Measurements from ENCODE around the gene WASF2.
"Not testable (repeated sequence)": the region's sequence is repeated elsewhere in the genome, so short reads cannot be mapped to it uniquely, and the experiment has no call there.

Gene WASF2

DNA sequence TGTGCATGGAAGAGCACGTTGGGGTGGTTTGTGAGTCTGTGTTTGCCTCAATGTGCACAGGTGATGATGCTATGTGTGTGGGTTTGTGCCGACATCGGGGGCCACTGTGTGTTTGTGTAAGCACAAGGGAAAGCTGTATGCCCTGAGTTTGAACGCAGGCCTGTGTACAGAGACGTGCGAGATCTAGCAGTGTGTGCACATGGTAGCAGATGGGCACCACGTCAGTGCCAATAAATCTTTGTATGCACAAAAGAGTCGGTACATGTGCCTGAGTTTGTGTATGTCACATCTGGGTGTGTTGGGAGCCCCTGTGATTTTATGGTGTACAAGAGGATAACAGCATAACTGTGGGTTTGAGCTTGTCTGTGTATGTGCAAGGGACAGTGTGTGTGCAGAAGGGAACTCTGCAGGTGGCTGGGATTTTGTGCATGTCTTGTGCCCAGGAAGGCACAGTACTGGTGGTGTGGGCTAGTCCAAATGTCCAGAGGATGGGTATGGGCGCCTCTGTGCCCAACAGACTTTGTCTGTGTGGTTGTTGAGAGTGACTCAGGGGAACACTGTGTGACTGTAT lies 32.0 kb upstream of the WASF2 start:
- no peak for DNase-seq (ENCODE audit: low read depth in 2 of 2)

DNA sequence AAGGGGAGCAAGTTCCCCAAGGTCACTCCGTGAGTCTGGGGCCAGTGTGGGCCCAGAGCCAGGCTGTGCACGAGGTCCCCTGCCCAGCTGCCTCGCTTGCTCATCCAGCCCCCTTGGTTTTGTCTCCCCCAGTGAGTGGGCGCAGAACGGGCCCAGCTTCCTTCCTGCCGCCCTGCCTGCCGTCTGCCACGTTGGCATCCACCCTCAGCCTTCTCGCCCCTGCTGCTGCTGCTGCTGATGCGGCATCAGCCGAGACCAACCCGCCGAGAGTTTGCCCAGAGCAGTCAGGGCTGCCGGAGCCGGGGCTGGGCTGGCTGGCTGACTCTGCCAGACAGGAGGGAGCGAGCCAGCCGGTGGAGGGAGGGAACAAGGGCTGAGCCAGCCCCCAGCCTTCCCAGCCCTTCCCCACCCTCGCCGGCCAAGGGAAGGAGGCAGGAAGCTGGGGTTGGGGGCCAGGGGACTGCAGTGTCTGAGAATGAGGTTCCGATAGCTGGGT lies 31.4 kb upstream of the WASF2 start:
- peak; percentile 42 to 44 for DNase-seq (ENCODE audit: low read depth in 2 of 2)

DNA sequence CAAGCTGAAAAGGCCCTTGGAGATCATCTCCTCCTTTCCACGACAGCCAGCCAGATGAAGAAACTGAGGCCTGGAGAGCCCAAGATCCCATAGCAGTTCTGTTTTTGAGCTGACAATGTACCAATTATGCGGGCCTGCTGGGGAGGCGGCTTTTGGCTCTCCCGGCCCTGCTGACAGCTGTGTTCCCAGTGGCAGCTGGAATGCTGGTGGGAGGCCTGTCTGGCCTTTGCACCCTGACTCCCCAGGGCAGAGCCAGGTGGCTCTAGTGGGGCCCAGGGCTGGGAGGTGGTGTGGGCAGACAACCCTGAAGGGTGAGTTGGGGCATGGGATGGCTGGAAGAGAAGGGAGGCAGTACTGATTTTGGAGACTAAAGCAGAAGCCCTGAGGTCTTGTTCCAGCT lies 30.7 kb upstream of the WASF2 start:
- DNase-seq (ENCODE audit: low read depth in 2 of 2): no peak

DNA sequence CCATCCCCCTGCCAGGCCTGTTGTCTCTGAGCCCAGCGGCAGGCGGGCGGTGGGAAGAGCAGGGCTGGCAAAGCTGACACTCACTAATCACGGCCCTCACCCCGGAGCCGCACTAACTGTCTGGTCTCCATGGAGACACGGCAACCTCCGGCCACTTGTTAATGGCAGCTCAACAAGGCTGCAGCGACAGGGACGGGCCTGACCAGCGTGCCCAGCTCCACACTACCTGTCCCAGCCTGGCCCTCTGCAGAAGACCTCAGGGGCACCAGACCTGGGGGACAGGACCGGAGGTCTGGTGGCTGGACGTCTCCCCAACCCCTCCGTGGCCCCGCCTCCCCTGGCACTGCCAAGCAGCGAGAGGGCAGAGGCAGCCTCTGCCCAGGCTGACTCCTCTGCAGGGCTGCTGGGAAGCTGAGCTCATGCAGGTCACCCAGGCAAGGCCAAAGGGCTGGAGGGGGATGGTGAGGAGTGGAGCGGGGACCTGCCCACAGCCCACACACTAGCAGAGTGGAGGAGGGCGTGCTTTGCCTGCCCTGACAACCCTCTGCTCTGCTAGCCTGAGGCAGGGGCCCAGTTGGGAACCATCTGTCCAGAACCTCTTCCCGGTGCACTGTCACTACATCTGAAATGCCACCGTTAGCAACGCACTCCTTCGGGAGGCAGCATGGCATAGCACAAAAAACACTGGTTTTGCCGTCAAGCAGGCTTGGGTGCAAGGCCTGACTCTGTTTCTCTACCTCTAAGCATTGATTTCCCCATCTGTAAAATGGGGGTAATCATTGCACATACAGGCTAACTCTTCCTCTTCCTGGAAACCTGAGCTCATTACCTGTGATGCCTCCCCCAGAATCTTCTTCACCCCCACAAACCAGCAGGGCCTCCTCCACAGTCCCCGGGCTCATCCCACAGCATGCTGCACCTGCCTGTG lies 29.6 kb upstream of the WASF2 start:
- DNase-seq (ENCODE audit: low read depth in 2 of 2): no peak

DNA sequence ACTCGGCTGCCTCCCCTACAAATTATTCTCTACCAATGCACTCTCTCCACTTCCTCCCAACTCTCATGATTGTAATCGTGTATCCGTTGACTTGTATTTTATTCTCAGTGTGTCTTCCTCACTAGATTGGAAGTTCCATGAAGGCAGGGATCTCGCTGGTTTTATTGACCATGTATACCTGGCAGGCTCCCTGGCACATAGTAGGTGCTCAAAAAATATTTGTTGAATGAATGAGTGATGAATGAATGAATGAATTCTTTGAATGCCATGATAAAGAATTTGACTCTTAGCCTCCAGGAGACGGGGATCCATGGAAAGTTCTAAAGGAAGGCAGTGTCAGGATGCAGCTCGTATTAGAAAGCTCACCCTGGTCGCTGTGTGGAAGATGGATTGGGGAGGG lies 28.8 kb upstream of the WASF2 start:
- no peak for DNase-seq (ENCODE audit: low read depth in 2 of 2)

DNA sequence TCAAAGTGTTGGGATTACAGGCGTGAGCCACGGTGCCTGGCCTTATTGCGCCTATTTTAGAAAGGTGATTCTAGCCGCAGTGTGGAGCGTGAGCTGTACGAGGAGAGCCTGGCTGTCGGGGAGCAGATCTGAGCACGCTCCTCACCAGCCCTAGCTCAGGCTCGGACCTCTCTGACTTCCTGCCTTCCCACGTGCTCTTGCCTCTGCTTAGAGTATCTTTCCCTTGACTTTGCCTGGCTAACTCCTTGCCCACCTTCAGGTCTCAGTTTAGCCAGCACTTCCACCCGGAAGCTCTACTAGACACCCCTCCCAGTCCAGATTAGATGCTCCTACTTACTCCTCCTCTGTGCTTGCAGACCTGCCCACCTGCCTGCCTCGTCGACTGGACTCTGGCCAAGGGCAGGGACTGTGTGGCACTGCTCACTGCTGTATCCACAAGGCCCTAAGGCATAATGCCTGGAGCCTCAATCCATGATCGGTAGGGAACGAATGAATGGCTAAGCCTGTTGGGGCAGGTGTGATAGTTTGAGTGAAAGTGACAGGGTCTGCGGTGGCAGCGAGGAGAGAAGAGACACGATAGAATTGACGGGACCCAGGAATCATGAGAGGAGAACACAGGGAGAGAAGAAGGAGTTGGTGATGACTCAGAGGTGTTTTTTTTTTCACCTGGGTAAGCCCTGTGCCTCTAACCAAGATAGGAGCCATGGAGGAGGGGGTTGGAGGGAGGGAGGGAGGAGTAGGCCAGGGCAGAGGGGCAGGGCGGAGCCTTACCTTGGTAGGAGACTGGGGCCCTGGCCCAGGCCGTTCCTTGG lies 28.1 kb upstream of the WASF2 start:
- no peak for DNase-seq (ENCODE audit: low read depth in 2 of 2)

DNA sequence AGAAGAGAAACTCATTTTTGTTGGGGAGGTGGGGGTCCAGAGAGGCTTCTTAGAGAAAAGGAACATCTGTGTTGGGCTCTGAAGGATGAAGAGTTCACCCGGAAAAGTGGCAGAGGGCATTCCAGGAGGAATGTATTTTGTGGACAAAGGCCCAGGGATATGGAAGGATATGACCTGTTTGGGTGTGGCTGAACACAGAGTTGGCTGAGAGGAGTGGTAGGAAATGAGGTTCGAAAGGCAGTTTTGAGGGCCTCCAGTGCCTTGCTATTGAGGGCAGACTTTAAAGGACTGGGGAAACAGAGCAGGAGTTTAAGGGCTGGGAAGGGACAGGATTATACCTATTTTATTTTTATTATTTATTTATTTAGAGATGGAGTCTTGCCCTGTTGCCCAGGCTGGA lies 27.3 kb upstream of the WASF2 start:
- DNase-seq (ENCODE audit: low read depth in 2 of 2): no peak

DNA sequence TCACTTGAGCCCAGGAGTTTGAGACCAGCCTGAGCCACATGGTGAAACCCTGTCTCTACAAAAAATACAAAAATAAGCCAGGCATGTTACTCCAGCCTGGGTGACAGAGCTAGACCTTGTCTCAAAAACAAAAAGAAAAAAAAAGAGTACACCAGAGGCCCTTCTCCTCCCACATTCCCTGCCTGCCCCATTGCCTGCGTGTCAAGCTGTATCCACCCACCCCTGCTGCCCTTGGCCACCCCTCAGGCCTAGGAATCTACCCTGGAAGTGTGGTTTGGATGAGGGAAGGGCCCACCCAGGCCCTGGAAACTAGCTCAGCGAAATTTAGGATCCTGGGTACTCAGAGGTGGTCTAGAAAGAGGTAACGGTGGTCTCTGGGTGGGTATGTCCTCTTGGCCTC lies 25.7 kb upstream of the WASF2 start:
- no peak for DNase-seq (ENCODE audit: low read depth in 2 of 2)

DNA sequence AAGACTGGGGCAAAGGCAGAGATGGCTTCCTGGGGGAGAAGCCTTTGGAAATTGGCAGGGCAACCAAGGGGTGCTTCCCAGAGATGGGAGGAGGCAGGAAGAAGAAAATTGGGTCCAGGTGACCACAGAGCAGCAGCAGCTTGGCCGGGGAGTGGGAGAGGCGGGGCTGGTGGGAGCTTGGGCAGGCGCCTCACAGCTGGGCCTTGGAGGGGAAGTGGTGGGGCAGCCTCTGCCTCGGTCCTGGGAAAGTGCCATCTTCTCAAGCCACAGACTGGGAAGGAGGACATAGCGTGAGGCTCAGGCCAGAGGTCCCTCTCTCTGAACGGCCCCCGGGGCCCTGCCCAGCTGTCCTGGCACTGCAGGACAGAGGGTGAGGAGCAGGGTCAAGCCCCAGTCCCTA lies 24.0 kb upstream of the WASF2 start:
- DNase-seq (ENCODE audit: low read depth in 2 of 2): no peak

DNA sequence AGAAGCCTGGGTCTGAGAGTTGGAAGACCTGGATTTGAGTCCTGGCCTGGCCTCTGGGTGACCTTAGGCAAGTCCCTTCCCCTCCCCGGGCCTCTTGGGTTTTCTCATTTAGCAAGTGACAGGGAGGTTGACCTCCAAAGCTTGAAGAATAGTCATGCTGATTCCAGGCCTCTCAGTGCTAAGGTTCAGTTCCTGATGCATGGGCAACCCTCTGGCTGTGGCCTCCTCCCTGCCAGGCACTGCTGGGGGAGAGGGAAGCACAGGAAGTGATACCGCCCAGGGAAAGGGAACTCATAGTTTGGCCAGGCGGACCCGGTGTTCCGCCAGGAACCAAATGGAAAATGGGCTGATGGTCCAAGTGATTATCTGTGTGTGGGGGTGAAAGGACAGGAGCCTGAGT lies 23.6 kb upstream of the WASF2 start:
- DNase-seq (ENCODE audit: low read depth in 2 of 2): no peak

DNA sequence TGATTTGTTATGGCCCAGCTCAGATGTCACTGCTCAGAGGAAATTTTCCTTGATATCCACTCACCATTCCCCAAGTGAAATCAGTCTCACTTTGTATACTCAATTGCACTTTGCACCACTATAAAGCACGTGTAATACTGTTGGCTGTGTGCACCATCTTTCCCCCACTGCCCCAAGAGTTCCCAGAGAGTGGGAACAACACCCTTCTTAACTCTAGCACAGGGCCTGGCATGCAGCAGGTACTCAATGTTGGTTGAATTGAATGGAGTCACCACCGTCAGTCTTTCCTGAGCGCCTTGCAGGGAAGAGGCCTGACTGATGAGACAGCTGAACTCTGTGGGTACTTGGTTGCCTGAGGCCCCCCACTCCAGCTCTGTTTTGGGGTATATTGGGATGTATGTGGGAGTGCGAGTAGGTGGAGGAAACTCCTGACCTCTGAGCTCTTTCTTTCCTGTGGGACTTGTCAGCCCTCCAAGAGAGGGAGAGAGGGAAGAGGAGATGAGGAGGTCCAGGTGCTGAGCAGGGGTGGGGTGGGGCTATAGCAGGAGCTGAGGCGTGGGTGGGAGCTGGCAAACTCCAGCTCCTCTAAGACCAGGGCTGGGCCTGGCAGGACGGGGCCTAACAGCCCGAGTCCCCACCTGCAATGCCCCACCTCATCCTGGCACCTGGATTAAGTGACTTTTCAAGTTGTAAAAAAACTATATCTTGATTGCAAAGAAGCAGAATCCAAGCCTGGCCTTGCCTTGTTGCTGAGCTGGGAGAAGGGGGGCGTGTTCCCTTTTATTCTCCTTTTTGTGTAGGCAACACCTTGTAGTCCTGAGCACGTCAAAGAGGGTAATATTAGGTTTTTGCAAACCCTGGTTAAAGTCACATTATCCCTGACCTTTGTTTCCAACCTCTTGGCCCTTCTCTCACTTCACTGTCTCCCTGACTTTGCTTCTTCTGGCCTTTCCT lies 19.4 kb upstream of the WASF2 start:
- no peak for DNase-seq (ENCODE audit: low read depth in 2 of 2)

DNA sequence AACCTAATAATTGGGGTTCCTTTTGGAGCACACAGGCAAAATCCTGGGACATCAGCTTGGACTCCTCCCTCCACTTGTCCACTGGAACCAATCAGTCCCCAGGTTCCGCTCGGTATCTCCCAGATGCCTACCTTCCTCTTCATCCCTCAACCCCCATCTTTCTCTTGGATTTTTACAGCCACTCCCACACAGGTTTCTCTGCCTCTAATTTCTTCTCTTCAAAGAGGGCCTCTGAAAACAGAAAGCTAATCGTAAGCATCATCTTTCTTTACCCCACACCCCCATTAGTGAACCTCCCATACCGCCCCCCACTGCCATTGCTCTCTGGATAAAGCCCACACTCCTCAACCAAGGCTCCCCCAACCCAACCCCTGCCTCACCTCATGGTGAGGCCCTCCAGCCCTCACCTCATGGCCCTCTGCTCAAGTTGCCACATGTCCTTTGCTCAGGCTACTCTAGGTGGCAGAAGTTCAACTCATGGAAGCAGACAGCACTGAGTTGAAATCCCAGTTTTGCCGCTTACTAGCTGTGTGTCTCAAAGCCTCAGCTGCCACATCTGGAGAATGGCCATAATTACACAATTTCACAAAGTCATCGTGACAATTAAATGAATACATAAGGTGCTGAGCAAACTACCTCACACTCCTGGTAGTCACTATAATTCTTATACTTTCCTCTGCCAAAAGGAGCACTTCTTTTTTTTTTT lies 18.1 kb upstream of the WASF2 start:
- DNase-seq (ENCODE audit: low read depth in 2 of 2): no peak

DNA sequence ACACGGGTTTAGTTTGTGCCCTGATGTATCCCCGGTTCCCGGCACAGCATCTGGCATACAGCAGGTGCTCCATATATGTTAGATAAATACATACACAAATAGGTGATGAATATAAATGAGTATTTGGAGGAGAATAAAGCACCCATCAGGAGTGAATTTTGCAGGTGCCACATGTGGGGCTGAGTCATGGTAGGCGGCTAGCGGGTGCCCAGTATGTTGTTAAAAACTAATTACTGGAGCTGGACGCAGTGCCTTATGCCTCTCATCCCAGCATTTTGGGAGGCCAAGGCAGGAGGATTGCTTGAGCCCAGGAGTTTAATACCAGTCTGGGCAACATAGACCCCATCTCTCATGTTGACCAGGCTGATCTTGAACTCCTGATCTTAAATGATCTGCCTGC lies 16.7 kb upstream of the WASF2 start:
- no peak for DNase-seq (ENCODE audit: low read depth in 2 of 2)

DNA sequence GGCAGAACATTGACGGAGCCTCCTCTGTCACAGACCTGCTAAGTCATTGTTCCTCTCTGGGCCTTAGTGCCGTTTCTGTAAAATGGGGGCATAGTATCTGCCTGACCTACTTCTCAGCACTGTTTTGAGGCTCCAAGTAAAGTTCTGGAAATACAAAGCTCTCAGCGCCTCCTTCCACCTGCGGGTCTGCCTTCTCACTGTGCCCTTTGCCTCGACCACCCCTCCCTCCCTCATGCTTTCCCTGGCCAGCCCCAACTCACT lies 15.4 kb upstream of the WASF2 start:
- DNase-seq (ENCODE audit: low read depth in 2 of 2): no peak

DNA sequence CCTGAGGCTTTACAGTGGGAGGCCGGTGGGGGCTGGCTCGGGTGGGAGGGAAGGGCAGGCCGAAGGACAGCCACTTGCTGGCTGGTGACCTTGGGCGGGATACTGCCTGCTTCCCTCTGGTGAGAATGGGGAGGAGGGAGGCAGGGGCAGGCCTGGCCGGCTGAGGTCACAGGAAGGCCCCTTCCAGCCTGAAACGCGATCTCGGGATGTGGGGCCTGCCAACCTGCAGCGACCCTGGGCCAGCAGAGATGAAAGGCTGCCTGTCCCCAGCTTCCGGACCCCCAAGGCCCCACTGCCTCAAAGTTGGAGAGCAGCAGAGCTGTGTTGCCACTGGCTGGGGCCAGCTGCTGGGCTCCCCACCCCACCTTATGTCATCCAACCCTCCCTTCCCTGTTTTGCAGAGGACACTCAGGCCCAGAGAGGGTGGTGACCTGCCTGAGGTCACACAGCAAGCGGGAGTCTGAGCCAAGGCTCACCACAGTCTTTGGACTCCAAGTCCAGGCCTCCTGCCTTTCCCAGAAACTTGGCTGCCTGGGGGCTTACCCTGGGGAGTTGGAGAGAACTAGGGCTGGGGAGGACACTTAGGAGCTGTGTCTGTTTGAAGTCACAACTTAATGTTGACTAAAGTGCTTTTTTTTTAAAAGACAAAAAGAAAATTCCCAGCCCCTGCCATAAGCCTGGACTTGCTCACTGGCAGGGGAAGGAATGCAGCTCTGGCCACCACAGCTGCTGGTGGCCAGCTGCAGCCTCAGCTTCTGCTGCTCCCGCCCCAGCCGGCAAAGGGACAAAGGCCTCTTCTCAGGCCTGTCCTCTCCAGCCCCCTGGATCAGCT lies 14.8 kb upstream of the WASF2 start:
- no peak for DNase-seq (ENCODE audit: low read depth in 2 of 2)

DNA sequence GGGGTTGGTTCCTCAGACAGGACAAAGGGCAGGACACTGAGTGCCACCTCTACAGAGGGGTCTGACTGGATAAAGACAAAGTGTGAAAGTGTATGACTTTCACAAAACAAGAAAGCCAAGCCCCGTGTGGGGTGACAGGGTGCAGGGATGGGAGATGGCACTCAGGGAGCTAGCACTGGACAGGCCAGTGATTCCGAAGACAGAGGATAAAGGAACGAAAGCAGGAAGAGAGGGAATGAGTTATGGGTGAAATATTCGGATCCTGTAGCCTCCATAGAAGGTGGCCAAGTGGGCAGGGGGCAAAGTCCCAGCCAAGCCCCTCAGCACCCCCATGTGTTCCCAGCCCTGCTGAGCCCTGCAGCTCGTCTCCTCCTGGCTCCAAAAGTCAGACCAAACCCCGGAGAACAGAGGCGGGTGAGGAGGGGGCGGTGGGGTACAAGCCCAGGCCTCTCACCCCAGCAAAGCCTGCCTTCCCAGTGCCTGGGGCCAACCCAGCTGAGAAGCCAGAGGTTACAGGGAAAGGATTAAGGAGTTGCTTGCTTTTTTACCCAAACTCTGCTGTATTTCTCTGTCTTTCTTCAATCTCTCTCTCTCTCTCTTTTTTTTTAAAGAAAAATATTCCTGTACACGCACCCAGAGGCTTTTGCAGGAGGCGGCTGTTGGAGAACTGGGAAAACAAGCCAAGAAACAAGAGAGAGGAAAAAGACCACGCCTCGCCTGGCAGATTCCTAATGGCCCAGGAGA lies 14.0 kb upstream of the WASF2 start:
- no peak for DNase-seq (ENCODE audit: low read depth in 2 of 2)

DNA sequence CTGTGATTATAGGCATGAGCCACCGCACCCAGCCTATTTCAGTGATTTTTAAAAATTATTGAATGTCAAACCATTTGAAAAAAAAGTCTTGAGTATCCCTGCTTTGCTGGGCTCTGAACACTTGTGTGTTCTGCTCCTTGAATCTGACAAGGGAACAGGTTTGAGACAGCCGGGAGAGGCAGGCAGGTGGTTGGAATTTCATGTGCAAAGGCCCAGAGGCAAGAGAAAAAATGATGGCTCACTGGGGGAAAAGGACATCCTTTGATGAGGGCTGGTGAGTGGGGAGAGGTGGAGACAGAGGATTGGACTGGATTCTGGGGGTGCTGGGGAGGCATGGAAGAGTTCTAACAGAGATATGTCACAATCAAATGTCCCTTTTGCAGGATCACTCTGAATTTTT lies 13.1 kb upstream of the WASF2 start:
- DNase-seq (ENCODE audit: low read depth in 2 of 2): no peak

DNA sequence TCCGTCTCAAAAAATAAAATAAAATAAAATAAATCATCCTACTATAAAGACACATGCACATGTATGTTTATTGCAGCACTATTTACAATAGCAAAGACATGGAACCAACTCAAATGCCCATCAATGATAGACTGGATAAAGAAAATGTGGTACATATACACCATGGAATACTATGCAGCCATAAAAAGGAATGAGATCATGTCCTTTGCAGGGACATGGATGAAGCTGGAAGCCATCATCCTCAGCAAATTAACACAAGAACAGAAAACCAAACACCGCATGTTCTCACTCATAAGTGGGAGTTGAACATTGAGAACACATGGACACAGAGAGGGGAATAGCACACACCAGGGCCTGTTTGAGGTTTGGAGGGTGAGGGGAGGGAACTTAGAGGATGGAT lies 11.2 kb upstream of the WASF2 start:
- DNase-seq (ENCODE audit: low read depth in 2 of 2): not testable (repeated sequence)

DNA sequence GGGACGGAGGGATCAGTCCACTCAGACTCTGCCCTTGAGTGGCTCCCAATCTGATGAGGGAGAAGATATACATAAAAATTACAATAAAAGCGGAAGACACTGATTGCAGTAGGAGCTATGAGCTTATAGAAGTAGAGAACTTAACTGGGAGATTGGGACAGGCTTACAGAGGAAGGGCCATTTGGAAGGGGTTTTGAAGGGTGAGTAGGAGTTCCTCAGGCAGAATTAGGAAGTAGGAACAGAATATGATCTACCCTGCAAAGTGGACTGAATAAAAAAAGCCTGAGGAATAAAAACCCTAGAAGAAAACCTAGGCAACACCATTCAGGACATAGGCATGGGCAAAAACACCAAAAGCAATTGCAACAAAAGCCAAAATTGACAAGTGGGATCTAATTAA lies 9.2 kb upstream of the WASF2 start:
- DNase-seq (ENCODE audit: low read depth in 2 of 2): no peak

All from stimulated activated CD4-positive, alpha-beta T cell treated with anti-CD3 and anti-CD28 coated beads, Interleukin-1b, Interleukin-23, amount 100 ng/mL, for 4 hours (primary cell).